GM21723 (cell line): ENCODE results near the gene RASSF3.
A peak's percentile ranks its signal among the peaks of the same experiment; 100 is the strongest.
"Not testable (repeated sequence)": the region's sequence is repeated elsewhere in the genome, so short reads cannot be mapped to it uniquely, and the experiment has no call there.

Experiments used
- ATAC-seq: cut with Tn5 transposase; IDR thresholded peaks from one replicate; pipeline ENCODE4 v1.9.1; 2021; ENCODE audit warnings: mild to moderate bottlenecking, moderate library complexity; ENCODE audit not compliant: unreplicated experiment

RASSF3 gene

GRCh38 chr12:64595863-64596793, 14.2 kb upstream of the RASSF3 start:
- no peak for ATAC-seq

- ATAC-seq, result no peak
Measured at GRCh38 chr12:64598831-64599230, 11.5 kb upstream of the RASSF3 start.

GRCh38 chr12:64600164-64600561, 10.1 kb upstream of the RASSF3 start:
- no peak for ATAC-seq

- ATAC-seq, result no peak
Measured at GRCh38 chr12:64603183-64603841, 7.0 kb upstream of the RASSF3 start.

GRCh38 chr12:64608901-64609535, 1.3 kb upstream of the RASSF3 start:
- peak; percentile 31 for ATAC-seq

GRCh38 chr12:64609536-64610078, 688 bp upstream of the RASSF3 start:
- no peak for ATAC-seq

- peak; percentile 51 for ATAC-seq
Measured at GRCh38 chr12:64610660-64611340, 505 bp downstream of the RASSF3 start.

GRCh38 chr12:64611341-64612284, 1.3 kb downstream of the RASSF3 start:
- ATAC-seq, result no peak

GRCh38 chr12:64612843-64613242, 2.5 kb downstream of the RASSF3 start:
- ATAC-seq, result no peak

- not testable (repeated sequence) for ATAC-seq
Measured at GRCh38 chr12:64613775-64614398, 3.6 kb downstream of the RASSF3 start.

- no peak for ATAC-seq
Measured at GRCh38 chr12:64616201-64616600, 5.9 kb downstream of the RASSF3 start.

GRCh38 chr12:64618953-64619590, 8.8 kb downstream of the RASSF3 start:
- peak; percentile 44 for ATAC-seq

- ATAC-seq, result peak; percentile 72
Measured at GRCh38 chr12:64621257-64621942, 11.1 kb downstream of the RASSF3 start.

- no peak for ATAC-seq
Measured at GRCh38 chr12:64624035-64624434, 13.7 kb downstream of the RASSF3 start.

GRCh38 chr12:64625243-64626077, 15.2 kb downstream of the RASSF3 start:
- ATAC-seq, result peak; percentile 53

GRCh38 chr12:64626588-64626987, 16.3 kb downstream of the RASSF3 start:
- not testable (repeated sequence) for ATAC-seq

GRCh38 chr12:64627771-64628170, 17.5 kb downstream of the RASSF3 start:
- ATAC-seq, result no peak
